Measurements from ENCODE around the gene MAMDC4. TPM values are rescaled to one million over a fixed set of nuclear protein-coding genes. Genes with fewer than 3 reads are reported as not detected.
A peak's percentile ranks its signal among the peaks of the same experiment; 100 is the strongest.
"Not testable (repeated sequence)": the region's sequence is repeated elsewhere in the genome, so short reads cannot be mapped to it uniquely, and the experiment has no call there.

Gene MAMDC4
- total RNA-seq, 8 experiments from 2014 or later = 1.5 to 10.3 (median 4.7) TPM

- H3K4me3 ChIP-seq = no peak overlapping the region
- in situ Hi-C loops (cut with MboI; ENCODE audit: low pct_unique_long_range_greater_than_20kb in 2 of 9, low sequenced_read_pairs in 9 of 9, unreplicated experiment in 9 of 9) = no loop called here
- ATAC-seq (replicated peaks in 6 of 8) = no peak
- no peaks in the 10 kb centered on the region for H3K4me1 ChIP-seq (replicated peaks in 1 of 2)
- WGBS, 10 experiments = 87 to 100% (median 99%) methylated on average over 1 to 8 of the region's 31 CpGs; no CpG with 5 or more reads in 2 of the 10 experiments
- H3K27ac ChIP-seq = no peak overlapping the region
Observed at GRCh38 chr9:136828474-136829140, 23.5 kb upstream of the MAMDC4 start.

GRCh38 chr9:136829412-136829811 is 22.7 kb upstream of the MAMDC4 start:
- no peak for ATAC-seq (replicated peaks in 6 of 8)
- WGBS, 10 experiments = 73 to 100% (median 81%) methylated on average over 1 to 4 of the region's 14 CpGs; no CpG with 5 or more reads in 4 of the 10 experiments
- no peak overlapping the region for H3K4me3 ChIP-seq
- no peaks in the 10 kb centered on the region for H3K4me1 ChIP-seq (replicated peaks in 1 of 2)
- in situ Hi-C loops (cut with MboI; ENCODE audit: low pct_unique_long_range_greater_than_20kb in 2 of 9, low sequenced_read_pairs in 9 of 9, unreplicated experiment in 9 of 9) = no loop called here
- no peak overlapping the region for H3K27ac ChIP-seq

- 60 to 100% (median 90%) methylated on average over 1 to 6 of the region's 41 CpGs; no CpG with 5 or more reads in 5 of the 10 experiments for WGBS, 10 experiments
- in situ Hi-C loops (cut with MboI; ENCODE audit: low pct_unique_long_range_greater_than_20kb in 2 of 9, low sequenced_read_pairs in 9 of 9, unreplicated experiment in 9 of 9) = no loop called here
- no peak overlapping the region for H3K4me3 ChIP-seq
- peak in 4 of 8 experiments; percentile 8 to 14 (median 12) for ATAC-seq (replicated peaks in 6 of 8)
- H3K27ac ChIP-seq = no peak overlapping the region
- H3K4me1 ChIP-seq (replicated peaks in 1 of 2) = no peaks in the 10 kb centered on the region
Observed at GRCh38 chr9:136829981-136830885, 21.9 kb upstream of the MAMDC4 start.

- H3K4me3 ChIP-seq = no peak overlapping the region
- 80 to 100% (median 90%) methylated on average over 1 to 7 of the region's 30 CpGs; no CpG with 5 or more reads in 2 of the 10 experiments for WGBS, 10 experiments
- in situ Hi-C loops (cut with MboI; ENCODE audit: low pct_unique_long_range_greater_than_20kb in 2 of 9, low sequenced_read_pairs in 9 of 9, unreplicated experiment in 9 of 9) = no loop called here
- no peak overlapping the region for H3K27ac ChIP-seq
- ATAC-seq (replicated peaks in 6 of 8) = no peak
- no peaks in the 10 kb centered on the region for H3K4me1 ChIP-seq (replicated peaks in 1 of 2)
Observed at GRCh38 chr9:136831002-136831719, 21.0 kb upstream of the MAMDC4 start.

- ATAC-seq (replicated peaks in 6 of 8) = no peak
- Histone ChIP-seq H3K4me3 (no peak overlapping the region), H3K27ac (no peak overlapping the region), H3K4me1 (replicated peaks in 1 of 2) (no peaks in the 10 kb centered on the region)
- in situ Hi-C loops (cut with MboI; ENCODE audit: low pct_unique_long_range_greater_than_20kb in 2 of 9, low sequenced_read_pairs in 9 of 9, unreplicated experiment in 9 of 9) = no loop called here
- no CpG with 5 or more reads among the region's 23 CpGs for WGBS, 10 experiments
Observed at GRCh38 chr9:136831720-136832104, 20.4 kb upstream of the MAMDC4 start.

GRCh38 chr9:136832581-136832980 is 19.6 kb upstream of the MAMDC4 start:
- H3K4me3 ChIP-seq = no peak overlapping the region
- WGBS, 10 experiments = 88 to 100% methylated on average over 2 to 5 of the region's 9 CpGs; no CpG with 5 or more reads in 8 of the 10 experiments
- H3K4me1 ChIP-seq (replicated peaks in 1 of 2) = no peaks in the 10 kb centered on the region
- in situ Hi-C loops (cut with MboI; ENCODE audit: low pct_unique_long_range_greater_than_20kb in 2 of 9, low sequenced_read_pairs in 9 of 9, unreplicated experiment in 9 of 9) = no loop called here
- no peak overlapping the region for H3K27ac ChIP-seq
- ATAC-seq (replicated peaks in 6 of 8) = no peak

- ATAC-seq (replicated peaks in 6 of 8); H3K27ac ChIP-seq; H3K4me3 ChIP-seq; H3K4me1 ChIP-seq (replicated peaks in 1 of 2); in situ Hi-C loops (cut with MboI; ENCODE audit: low pct_unique_long_range_greater_than_20kb in 2 of 9, low sequenced_read_pairs in 9 of 9, unreplicated experiment in 9 of 9): not testable (repeated sequence)
- 60 to 100% (median 80%) methylated on average over 1 to 6 of the region's 16 CpGs; no CpG with 5 or more reads in 6 of the 10 experiments for WGBS, 10 experiments
Observed at GRCh38 chr9:136833381-136834048, 18.6 kb upstream of the MAMDC4 start.

GRCh38 chr9:136835162-136835931 is 16.8 kb upstream of the MAMDC4 start:
- no peak overlapping the region for H3K27ac ChIP-seq
- 74 to 100% (median 83%) methylated on average over 1 to 21 of the region's 36 CpGs; no CpG with 5 or more reads in 4 of the 10 experiments for WGBS, 10 experiments

GRCh38 chr9:136835932-136836904 is 15.9 kb upstream of the MAMDC4 start:
- Histone ChIP-seq H3K4me1 (replicated peaks in 1 of 2) (peaks cover 19 to 22% of the 10 kb centered on the region in 2 donors), H3K27ac (no peak overlapping the region), H3K4me3 (no peak overlapping the region)
- ATAC-seq (replicated peaks in 6 of 8) = no peak
- in situ Hi-C loops (cut with MboI; ENCODE audit: low pct_unique_long_range_greater_than_20kb in 2 of 9, low sequenced_read_pairs in 9 of 9, unreplicated experiment in 9 of 9) = no loop called here
- 80 to 100% (median 92%) methylated on average over 1 to 2 of the region's 21 CpGs; no CpG with 5 or more reads in 6 of the 10 experiments for WGBS, 10 experiments

More at GRCh38 chr9:136835162-136835931, 16.8 kb upstream of the MAMDC4 start:
- Histone ChIP-seq H3K4me3 (no peak overlapping the region), H3K4me1 (replicated peaks in 1 of 2) (peaks cover 10 to 13% of the 10 kb centered on the region in 2 donors)
- no peak for ATAC-seq (replicated peaks in 6 of 8)
- in situ Hi-C loops (cut with MboI; ENCODE audit: low pct_unique_long_range_greater_than_20kb in 2 of 9, low sequenced_read_pairs in 9 of 9, unreplicated experiment in 9 of 9) = no loop called here

GRCh38 chr9:136837146-136837855 is 14.8 kb upstream of the MAMDC4 start:
- Histone ChIP-seq H3K27ac (no peak overlapping the region), H3K4me1 (replicated peaks in 1 of 2) (peaks cover 29 to 32% of the 10 kb centered on the region in 2 donors), H3K4me3 (no peak overlapping the region)
- in situ Hi-C loops (cut with MboI; ENCODE audit: low pct_unique_long_range_greater_than_20kb in 2 of 9, low sequenced_read_pairs in 9 of 9, unreplicated experiment in 9 of 9) = no loop called here
- 55 to 100% (median 100%) methylated on average over 1 to 6 of the region's 27 CpGs; no CpG with 5 or more reads in 6 of the 10 experiments for whole genome bisulfite sequencing, 10 experiments
- ATAC-seq (replicated peaks in 6 of 8) = no peak
